HEK293 (cell line): ENCODE measurements around the gene ZNF687.

ENCODE experiments used
- OSR2 ChIP-seq: fragments of 450-650 bp; formaldehyde crosslinking; IDR thresholded peaks from 2 replicates; pipeline ENCODE4 v1.5.1; 2016; ENCODE audit warnings: missing biosample characterization, missing genetic modification characterization
- PATZ1 ChIP-seq: fragments of 450-650 bp; formaldehyde crosslinking; IDR thresholded peaks from 2 replicates; pipeline ENCODE4 v1.5.1; 2016; ENCODE audit warnings: missing biosample characterization, missing genetic modification characterization
- ZNF24 ChIP-seq: fragments of 450-650 bp; formaldehyde crosslinking; IDR thresholded peaks from 2 replicates; pipeline ENCODE4 v1.5.1; 2016; ENCODE audit warnings: missing biosample characterization, missing genetic modification characterization
- ZNF510 ChIP-seq: fragments of 450-650 bp; formaldehyde crosslinking; IDR thresholded peaks from 2 replicates; pipeline ENCODE4 v1.5.1; 2018; ENCODE audit warnings: mild to moderate bottlenecking, missing genetic modification characterization, missing biosample characterization; ENCODE audit not compliant: insufficient replicate concordance
- ZNF530 ChIP-seq: fragments of 450-650 bp; formaldehyde crosslinking; IDR thresholded peaks from 2 replicates; pipeline ENCODE4 v1.5.1; 2016; ENCODE audit warnings: low read depth, missing biosample characterization, missing genetic modification characterization

- TF ChIP-seq OSR2 (tag by site-specific recombination) (no peak), PATZ1 (tag by site-specific recombination) (no peak), ZNF24 (tag by site-specific recombination) (no peak), ZNF530 (tag by site-specific recombination) (no peak), ZNF510 (tag by site-specific recombination) (no peak)
Observed at GRCh38 chr1:151292207-151293030, 10.3 kb downstream of the ZNF687 start.
